Lower leg skin (tissue), 3 donors: ENCODE data around the gene MTERF4.

Experiments
- POLR2A ChIP-seq, 2 donors: fragments of 450-650 bp; IDR thresholded peaks; one replicate each; pipeline ENCODE4 v1.6.1; 2016 to 2017; ENCODE audit warnings: antibody characterized with exemption in 2 of 2, mild to moderate bottlenecking in 1 of 2, moderate library complexity in 1 of 2
- TF ChIP-seq, protein P1 (sequence below), 3 donors: fragments of 450-650 bp; IDR thresholded peaks; one replicate each; pipeline ENCODE4 v1.5.1; 2016; ENCODE audit warnings: antibody characterized with exemption in 3 of 3, mild to moderate bottlenecking in 3 of 3, moderate library complexity in 2 of 3

DNA sequence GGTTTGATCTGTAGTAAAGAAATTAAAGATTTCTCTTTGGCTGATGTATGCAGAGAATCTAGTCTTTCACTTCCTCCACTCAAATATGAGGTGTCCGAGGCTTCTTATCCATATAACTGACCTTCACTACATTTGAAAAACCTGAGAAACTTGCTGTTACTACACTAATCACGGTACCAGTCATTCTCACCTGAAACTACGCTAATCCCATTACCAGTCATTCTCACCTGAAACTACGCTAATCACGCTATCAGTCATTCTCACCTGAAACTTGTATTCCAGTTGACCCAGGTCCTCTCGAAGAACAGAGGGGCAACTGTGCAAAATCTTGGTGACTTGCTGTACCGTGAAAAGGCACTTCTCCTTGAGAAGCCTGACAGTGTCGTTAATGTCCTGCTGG is 5.1 kb downstream of the MTERF4 start:
- TF ChIP-seq, protein P1, sequence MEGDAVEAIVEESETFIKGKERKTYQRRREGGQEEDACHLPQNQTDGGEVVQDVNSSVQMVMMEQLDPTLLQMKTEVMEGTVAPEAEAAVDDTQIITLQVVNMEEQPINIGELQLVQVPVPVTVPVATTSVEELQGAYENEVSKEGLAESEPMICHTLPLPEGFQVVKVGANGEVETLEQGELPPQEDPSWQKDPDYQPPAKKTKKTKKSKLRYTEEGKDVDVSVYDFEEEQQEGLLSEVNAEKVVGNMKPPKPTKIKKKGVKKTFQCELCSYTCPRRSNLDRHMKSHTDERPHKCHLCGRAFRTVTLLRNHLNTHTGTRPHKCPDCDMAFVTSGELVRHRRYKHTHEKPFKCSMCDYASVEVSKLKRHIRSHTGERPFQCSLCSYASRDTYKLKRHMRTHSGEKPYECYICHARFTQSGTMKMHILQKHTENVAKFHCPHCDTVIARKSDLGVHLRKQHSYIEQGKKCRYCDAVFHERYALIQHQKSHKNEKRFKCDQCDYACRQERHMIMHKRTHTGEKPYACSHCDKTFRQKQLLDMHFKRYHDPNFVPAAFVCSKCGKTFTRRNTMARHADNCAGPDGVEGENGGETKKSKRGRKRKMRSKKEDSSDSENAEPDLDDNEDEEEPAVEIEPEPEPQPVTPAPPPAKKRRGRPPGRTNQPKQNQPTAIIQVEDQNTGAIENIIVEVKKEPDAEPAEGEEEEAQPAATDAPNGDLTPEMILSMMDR (IDR thresholded peaks at IDR 0.05): no peak
- TF ChIP-seq POLR2A (IDR thresholded peaks at IDR 0.05): no peak
